H9 (cell line): ENCODE data around the gene TP53BP1. TPM values are rescaled to one million over a fixed set of nuclear protein-coding genes. Genes with fewer than 3 reads are reported as not detected.

ENCODE experiments used
- DNase-seq: peaks from one replicate; pipeline ENCODE4 v3.0.0-alpha.2; 2017
- H2AFZ ChIP-seq: one replicate; pipeline ENCODE4 v1.6.1; 2013; ENCODE audit warnings: mild to moderate bottlenecking, low read length, control low read depth, moderate library complexity
- H2AK5ac ChIP-seq: 2 replicates; pipeline ENCODE4 v1.6.1; 2013; ENCODE audit warnings: low read length, control low read depth, mixed read lengths; ENCODE audit not compliant: insufficient read length
- H2BK120ac ChIP-seq: one replicate; pipeline ENCODE4 v1.6.1; 2013; ENCODE audit warnings: low read depth, mild to moderate bottlenecking, low read length, control low read depth, inconsistent platforms; ENCODE audit not compliant: poor library complexity, severe bottlenecking
- H2BK12ac ChIP-seq: 2 replicates; pipeline ENCODE4 v1.6.1; 2013; ENCODE audit warnings: low read length, control low read depth, mixed read lengths, low read depth; ENCODE audit not compliant: insufficient read length
- H2BK15ac ChIP-seq: 2 replicates; pipeline ENCODE4 v1.6.1; 2013; ENCODE audit warnings: low read depth, low read length, control low read depth
- H2BK20ac ChIP-seq: one replicate; pipeline ENCODE4 v1.6.1; 2013; ENCODE audit warnings: low read depth, mild to moderate bottlenecking, low read length, control low read depth, inconsistent platforms; ENCODE audit not compliant: poor library complexity, severe bottlenecking
- H2BK5ac ChIP-seq: 2 replicates; pipeline ENCODE4 v1.6.1; 2013; ENCODE audit warnings: low read length, control low read depth, mixed read lengths; ENCODE audit not compliant: insufficient read length
- H3K14ac ChIP-seq: 2 replicates; pipeline ENCODE4 v1.6.1; 2013; ENCODE audit warnings: low read length, control low read depth; ENCODE audit not compliant: insufficient read depth
- H3K18ac ChIP-seq: 2 replicates; pipeline ENCODE4 v1.6.1; 2013; ENCODE audit warnings: low read depth, mild to moderate bottlenecking, mixed read lengths, low read length, control low read depth; ENCODE audit not compliant: insufficient read length
- H3K23ac ChIP-seq: 2 replicates; pipeline ENCODE4 v1.6.1; 2013; ENCODE audit warnings: low read length, control low read depth, mixed read lengths, low read depth; ENCODE audit not compliant: insufficient read length
- H3K23me2 ChIP-seq: 2 replicates; pipeline ENCODE4 v1.6.1; 2013; ENCODE audit warnings: low read depth, mild to moderate bottlenecking, mixed read lengths, low read length, control low read depth; ENCODE audit not compliant: insufficient read length, poor library complexity, severe bottlenecking
- H3K27ac ChIP-seq: 2 replicates; pipeline ENCODE4 v1.5.1; 2013; ENCODE audit warnings: low read length, control low read depth, mixed read lengths, low read depth; ENCODE audit not compliant: insufficient read length
- H3K27me3 ChIP-seq: 2 replicates; pipeline ENCODE4 v1.6.1; 2013; ENCODE audit warnings: low read length, control low read depth, inconsistent platforms; ENCODE audit not compliant: insufficient read depth
- H3K4ac ChIP-seq: 2 replicates; pipeline ENCODE4 v1.6.1; 2013; ENCODE audit warnings: low read depth, mild to moderate bottlenecking, control low read depth, inconsistent platforms, low read length, moderate library complexity
- H3K4me1 ChIP-seq: 2 replicates; pipeline ENCODE4 v1.6.1; 2013; ENCODE audit warnings: low read length, control low read depth, inconsistent platforms; ENCODE audit not compliant: insufficient read depth
- H3K4me2 ChIP-seq: 2 replicates; pipeline ENCODE4 v1.6.1; 2013; ENCODE audit warnings: low read length, control low read depth, mixed read lengths; ENCODE audit not compliant: insufficient read length, insufficient read depth
- H3K56ac ChIP-seq: 2 replicates; pipeline ENCODE4 v1.6.1; 2013; ENCODE audit warnings: low read depth, mild to moderate bottlenecking, mixed read lengths, low read length, control low read depth; ENCODE audit not compliant: insufficient read length
- H3K79me1 ChIP-seq: 2 replicates; pipeline ENCODE4 v1.6.1; 2013; ENCODE audit warnings: low read depth, mild to moderate bottlenecking, moderate library complexity, low read length, control low read depth, inconsistent platforms; ENCODE audit not compliant: insufficient read depth, poor library complexity, severe bottlenecking
- H3K79me2 ChIP-seq: 2 replicates; pipeline ENCODE4 v1.6.1; 2013; ENCODE audit warnings: low read length, control low read depth, inconsistent platforms; ENCODE audit not compliant: insufficient read depth
- H3K9ac ChIP-seq: 2 replicates; pipeline ENCODE4 v1.6.1; 2013; ENCODE audit warnings: low read length, control low read depth, mixed read lengths; ENCODE audit not compliant: insufficient read length; ENCODE audit errors: extremely low read depth
- H3K9me3 ChIP-seq: one replicate; pipeline ENCODE4 v1.6.1; 2013; ENCODE audit warnings: low read depth, low read length, inconsistent platforms; ENCODE audit not compliant: control insufficient read depth
- H3T11ph ChIP-seq: one replicate; pipeline ENCODE4 v1.6.1; 2013; ENCODE audit warnings: mild to moderate bottlenecking, low read length, control low read depth, inconsistent platforms
- H4K20me1 ChIP-seq: one replicate; pipeline ENCODE4 v1.6.1; 2013; ENCODE audit not compliant: control insufficient read depth, insufficient read length, insufficient read depth
- H4K5ac ChIP-seq: 2 replicates; pipeline ENCODE4 v1.6.1; 2013; ENCODE audit warnings: low read depth, mild to moderate bottlenecking, mixed read lengths, low read length, control low read depth; ENCODE audit not compliant: insufficient read length
- H4K8ac ChIP-seq: replicated peaks from 2 replicates; pipeline ENCODE4 v1.6.1; 2013; ENCODE audit warnings: low read length, control low read depth, mixed read lengths, low read depth; ENCODE audit not compliant: insufficient read length
- H4K91ac ChIP-seq: 2 replicates; pipeline ENCODE4 v1.6.1; 2013; ENCODE audit warnings: low read depth, mild to moderate bottlenecking, moderate library complexity, mixed read lengths, low read length, control low read depth; ENCODE audit not compliant: insufficient read length
- H3K27ac Mint-ChIP-seq, 3 experiments: 2 replicates in 2 of 3; 3 replicates in 1 of 3; pipeline ENCODE4 v1.8.0; 2020 to 2021; ENCODE audit warnings: mixed read lengths in 3 of 3, mild to moderate bottlenecking in 1 of 3, moderate library complexity in 1 of 3
- H3K27me3 Mint-ChIP-seq: 2 replicates; pipeline ENCODE4 v1.8.0; 2021; ENCODE audit warnings: low read depth, mild to moderate bottlenecking, moderate library complexity, mixed read lengths
- H3K36me3 Mint-ChIP-seq, 3 experiments: 2 replicates in 2 of 3; 3 replicates in 1 of 3; pipeline ENCODE4 v1.8.0; 2020 to 2021; ENCODE audit warnings: low read depth in 3 of 3, mixed read lengths in 3 of 3; ENCODE audit not compliant: insufficient read depth in 1 of 3
- H3K4me1 Mint-ChIP-seq, 2 experiments: 2 replicates each; pipeline ENCODE4 v1.8.0; 2020; ENCODE audit warnings: mixed read lengths in 2 of 2
- H3K4me3 Mint-ChIP-seq, 2 experiments: 2 replicates in 1 of 2; 3 replicates in 1 of 2; pipeline ENCODE4 v1.8.0; 2020 to 2021; ENCODE audit warnings: mild to moderate bottlenecking in 2 of 2, mixed read lengths in 2 of 2, moderate library complexity in 1 of 2
- H3K9me3 Mint-ChIP-seq, 2 experiments: 2 replicates in 1 of 2; 3 replicates in 1 of 2; pipeline ENCODE4 v1.8.0; 2020; ENCODE audit warnings: mild to moderate bottlenecking in 2 of 2, mixed read lengths in 2 of 2, moderate library complexity in 1 of 2
- CTCF ChIP-seq: fragments of 200-600 bp; sonication (generic); conservative IDR thresholded peaks from 3 replicates; pipeline ENCODE4 v1.8.0; 2021; ENCODE audit warnings: antibody characterized with exemption, mild to moderate bottlenecking
- WGBS: extraction: QIAGEN DNeasy Blood & Tissue Kit; methylation state at CpG from one replicate; pipeline ENCODE4 v1.1.7; 2013; ENCODE audit warnings: missing lambda C conversion rate, low lambda C conversion rate, mixed read lengths; ENCODE audit not compliant: insufficient read length; ENCODE audit errors: extremely low coverage; 5-methylcytosine and 5-hydroxymethylcytosine counted together
- total RNA-seq: library from RNA; stranded (reverse); gene quantifications from 2 replicates; pipeline ENCODE4 v1.2.1, GENCODE V29; 2021

The TP53BP1 gene
- total RNA-seq, 1 experiment from 2014 or later = 81.5 TPM

GRCh38 chr15:43493703-43494472 lies 932 bp upstream of the TP53BP1 start:
- H3K4me2 ChIP-seq = peak overlapping the region; percentile 76
- H3K27ac Mint-ChIP-seq = peak overlapping the region in 2 of 3 experiments; percentile 48 to 100; a peak in 2 of 7 replicates
- no peak overlapping the region for H2BK20ac ChIP-seq
- no CpG with 5 or more reads among the region's 7 CpGs for WGBS
- H3K9ac ChIP-seq = no peak overlapping the region
- H3T11ph ChIP-seq = no peak overlapping the region
- no peak overlapping the region for H3K56ac ChIP-seq
- H3K23me2 ChIP-seq = peaks cover 5% of the 10 kb centered on the region
- no peak overlapping the region for H2BK15ac ChIP-seq
- H4K20me1 ChIP-seq = no peaks in the 10 kb centered on the region
- H3K9me3 Mint-ChIP-seq = no peaks in the 10 kb centered on the region
- no peak overlapping the region for H3K18ac ChIP-seq
- H3K9me3 ChIP-seq = no peaks in the 10 kb centered on the region
- H3K79me1 ChIP-seq = no peaks in the 10 kb centered on the region
- H3K4ac ChIP-seq = no peak overlapping the region
- H2AK5ac ChIP-seq = no peak overlapping the region
- H3K27me3 Mint-ChIP-seq = no peaks in the 10 kb centered on the region
- no peak for TF ChIP-seq CTCF
- no peak for DNase-seq
- H3K36me3 Mint-ChIP-seq = peaks cover 24 to 31% (median 28%) of the 10 kb centered on the region in 3 experiments
- no peak overlapping the region for H3K23ac ChIP-seq
- peaks cover 24 to 28% of the 10 kb centered on the region in 2 experiments for H3K4me1 Mint-ChIP-seq
- no peak overlapping the region for H4K5ac ChIP-seq
- no peak overlapping the region for H2BK12ac ChIP-seq
- no peak overlapping the region for H2BK120ac ChIP-seq
- H3K27me3 ChIP-seq = no peaks in the 10 kb centered on the region
- H4K91ac ChIP-seq = no peak overlapping the region
- no peak overlapping the region for H2AFZ ChIP-seq
- H3K14ac ChIP-seq = no peak overlapping the region
- peak overlapping the region; percentile 98 to 99 for H3K4me3 Mint-ChIP-seq
- no peak overlapping the region for H4K8ac ChIP-seq
- peaks cover 8% of the 10 kb centered on the region; the same call in 1 of the 2 replicates for H3K4me1 ChIP-seq
- H3K27ac ChIP-seq = no peak overlapping the region
- no peaks in the 10 kb centered on the region; the same call in 1 of the 2 replicates for H3K79me2 ChIP-seq
- H2BK5ac ChIP-seq = no peak overlapping the region
